Measurements from ENCODE around the gene TGM2.

The TGM2 gene

DNA sequence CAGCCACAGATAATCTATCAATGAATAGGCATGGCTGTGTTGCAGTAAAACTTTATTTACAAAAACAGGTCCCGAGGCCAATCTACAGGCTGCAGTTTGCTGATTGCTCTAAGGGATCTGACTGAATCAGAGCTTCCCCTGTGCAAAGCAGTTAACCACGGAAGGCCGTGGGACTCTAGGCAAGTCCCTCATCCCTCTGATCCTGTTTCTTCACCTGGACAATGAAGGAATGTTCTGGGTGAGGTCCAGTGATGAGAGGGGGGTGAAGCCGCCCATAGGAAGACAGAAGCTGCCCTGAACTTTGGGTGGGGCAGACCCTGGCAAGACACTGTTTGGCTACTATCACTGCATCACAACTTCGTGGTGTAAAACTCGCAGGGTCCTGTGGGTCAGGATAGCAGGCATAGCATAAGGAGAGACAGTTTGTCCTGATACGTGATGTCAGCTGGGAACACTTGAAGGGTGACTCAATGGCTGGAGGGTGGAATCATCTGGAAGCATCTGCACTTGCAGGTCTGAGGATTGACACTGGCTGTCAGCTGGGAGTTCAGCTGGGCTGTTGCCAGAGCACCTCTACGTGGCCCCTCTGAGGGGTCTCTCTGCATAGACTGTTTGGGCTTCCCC lies 33.3 kb upstream of the TGM2 start:
- no peak for DNase-seq

DNA sequence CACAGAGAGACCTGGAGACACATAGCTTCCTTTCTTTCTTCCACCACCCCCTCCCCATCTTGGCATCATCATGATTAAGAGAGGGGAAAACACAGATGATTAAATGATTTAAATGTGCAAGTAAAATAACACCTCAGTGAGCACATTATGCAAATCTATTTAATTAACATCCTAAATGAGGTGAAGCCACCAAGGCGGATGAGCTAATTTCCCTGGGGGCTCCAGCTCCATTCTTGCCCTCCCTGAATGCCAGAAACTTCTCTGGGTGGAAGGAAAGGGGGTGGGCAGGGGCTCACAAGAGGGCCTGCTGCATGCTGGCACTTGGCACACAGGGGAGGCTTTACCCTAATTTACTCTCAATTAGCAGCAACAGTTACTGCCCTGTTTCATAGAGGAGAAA lies 32.5 kb upstream of the TGM2 start:
- DNase-seq: no peak

DNA sequence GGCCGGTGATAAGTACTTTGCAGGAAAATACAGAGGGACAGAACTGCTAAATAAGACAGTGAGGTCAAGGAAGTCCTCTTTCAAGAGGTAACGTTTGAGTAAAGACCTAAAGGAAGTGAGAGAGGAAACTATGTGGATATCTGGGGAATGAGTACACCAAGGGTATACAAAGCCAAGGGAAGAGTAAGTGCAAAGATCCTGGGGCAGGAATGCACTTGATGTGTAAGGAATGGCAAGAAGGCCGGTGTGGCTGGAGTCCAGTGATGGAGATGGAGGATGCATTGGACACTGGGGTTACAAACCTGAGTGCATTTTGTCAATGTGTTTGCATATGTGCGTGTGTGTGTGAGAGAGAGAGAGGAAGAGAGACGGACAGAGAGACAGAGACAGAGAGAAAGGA lies 32.1 kb upstream of the TGM2 start:
- no peak for DNase-seq

DNA sequence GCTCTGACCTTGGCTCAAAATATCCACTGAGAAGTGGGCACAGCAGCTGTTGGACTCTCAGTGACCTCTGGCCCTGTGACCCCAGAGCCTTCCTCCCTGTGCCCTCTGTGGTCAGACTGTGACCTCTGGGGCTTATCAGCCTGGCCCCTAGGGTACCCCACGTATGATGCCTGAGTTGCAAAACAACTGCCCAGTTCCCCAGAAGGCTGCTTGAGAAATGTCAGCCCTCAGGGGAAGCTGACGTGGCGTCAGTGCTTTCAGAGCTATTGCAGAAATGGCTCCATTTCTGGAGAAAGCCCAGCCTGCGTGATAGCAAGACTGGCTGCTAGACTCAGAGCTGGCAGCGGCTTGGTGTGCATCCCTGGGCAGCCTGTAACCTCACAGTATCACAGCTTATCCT lies 31.5 kb upstream of the TGM2 start:
- no peak for DNase-seq

DNA sequence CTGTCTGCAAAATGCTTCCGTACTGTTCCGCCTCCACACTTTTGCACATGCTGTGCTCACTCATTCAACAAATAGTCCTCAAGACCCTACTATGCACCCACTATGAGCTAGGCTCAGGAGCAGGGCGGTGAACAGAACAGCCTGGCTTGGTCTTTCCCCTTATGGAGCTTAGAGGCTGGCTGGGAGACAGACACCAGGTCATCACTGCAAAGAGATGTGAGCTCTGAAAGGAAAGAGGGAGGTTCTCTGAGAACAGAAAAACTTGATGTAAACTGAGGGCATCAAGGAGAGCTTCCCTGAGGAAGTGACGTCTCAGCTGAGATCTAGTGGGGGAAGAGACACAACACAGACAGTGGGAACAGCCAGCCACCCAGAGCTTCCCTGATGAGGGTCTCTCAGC lies 31.0 kb upstream of the TGM2 start:
- no peak for DNase-seq

DNA sequence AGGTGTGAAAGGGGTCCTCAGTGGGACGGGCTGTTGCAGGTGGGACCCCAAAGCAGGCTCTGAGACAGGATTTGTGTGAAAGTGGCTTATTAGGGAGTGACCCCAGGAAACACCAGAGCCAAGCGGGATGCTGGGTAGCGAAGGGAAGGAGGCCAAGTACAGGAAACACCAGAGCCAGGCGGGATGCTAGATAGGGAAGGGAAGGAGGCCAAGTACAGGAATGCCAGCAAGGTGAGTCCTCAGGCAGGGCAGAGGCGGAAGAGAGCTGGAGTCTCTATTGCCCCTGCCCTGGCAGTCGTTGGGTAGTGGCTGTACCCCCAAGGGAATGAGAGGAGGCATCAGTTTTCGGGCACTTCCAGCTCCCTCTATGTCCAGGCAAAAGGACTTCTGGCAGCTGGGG lies 30.5 kb upstream of the TGM2 start:
- no peak for DNase-seq

DNA sequence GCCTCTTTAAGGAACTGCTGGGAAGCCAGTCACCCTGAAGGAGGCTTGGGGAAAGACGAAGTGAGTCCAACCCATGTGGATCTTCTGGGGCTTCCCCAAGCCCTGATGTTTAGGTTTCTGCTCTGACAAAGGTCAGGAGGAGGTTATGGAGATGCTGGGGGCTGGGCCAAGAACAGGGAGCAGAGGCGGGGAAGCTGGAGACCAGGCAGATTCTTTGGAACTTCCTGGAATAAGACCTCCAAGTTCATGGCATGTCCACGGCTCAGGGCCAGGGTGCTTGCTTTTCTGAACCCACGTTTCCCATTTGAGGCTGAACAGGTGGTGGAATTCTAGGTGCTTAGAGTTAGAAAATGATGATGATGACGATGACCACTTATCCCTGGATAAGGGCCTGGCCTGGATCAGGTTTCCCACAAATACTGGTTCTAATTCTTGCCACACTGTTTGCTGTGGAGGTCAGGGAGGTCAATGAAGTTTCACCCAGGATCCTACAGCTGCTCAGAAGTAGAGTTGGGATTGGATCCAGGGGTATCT lies 30.0 kb upstream of the TGM2 start:
- DNase-seq: no peak

DNA sequence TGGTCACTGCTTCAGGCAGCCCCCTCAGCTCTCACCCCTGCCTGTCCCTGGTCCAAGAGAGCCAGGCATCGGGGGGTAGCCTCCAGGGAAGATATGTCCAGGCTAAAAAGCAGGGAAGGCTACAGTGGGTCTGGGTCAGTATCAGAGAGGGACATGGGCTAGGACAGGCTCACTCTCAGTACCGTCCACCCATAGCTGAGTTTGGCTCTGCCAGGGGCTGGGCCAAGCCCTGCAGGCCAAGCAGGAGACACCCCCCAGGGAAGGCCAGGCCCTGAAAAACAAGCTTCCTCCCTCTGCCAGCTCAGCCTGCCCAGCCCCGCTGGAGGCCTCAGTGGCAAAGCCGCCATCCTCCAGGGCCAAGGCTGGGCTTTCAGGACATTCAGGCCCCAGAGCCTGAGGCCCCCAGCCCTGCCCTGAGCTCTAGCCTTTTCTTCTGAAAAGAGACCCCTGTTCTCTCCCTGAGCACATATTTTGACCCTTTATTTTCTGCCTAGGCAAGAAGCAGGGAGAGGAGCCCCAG lies 28.6 kb upstream of the TGM2 start:
- no peak for DNase-seq

DNA sequence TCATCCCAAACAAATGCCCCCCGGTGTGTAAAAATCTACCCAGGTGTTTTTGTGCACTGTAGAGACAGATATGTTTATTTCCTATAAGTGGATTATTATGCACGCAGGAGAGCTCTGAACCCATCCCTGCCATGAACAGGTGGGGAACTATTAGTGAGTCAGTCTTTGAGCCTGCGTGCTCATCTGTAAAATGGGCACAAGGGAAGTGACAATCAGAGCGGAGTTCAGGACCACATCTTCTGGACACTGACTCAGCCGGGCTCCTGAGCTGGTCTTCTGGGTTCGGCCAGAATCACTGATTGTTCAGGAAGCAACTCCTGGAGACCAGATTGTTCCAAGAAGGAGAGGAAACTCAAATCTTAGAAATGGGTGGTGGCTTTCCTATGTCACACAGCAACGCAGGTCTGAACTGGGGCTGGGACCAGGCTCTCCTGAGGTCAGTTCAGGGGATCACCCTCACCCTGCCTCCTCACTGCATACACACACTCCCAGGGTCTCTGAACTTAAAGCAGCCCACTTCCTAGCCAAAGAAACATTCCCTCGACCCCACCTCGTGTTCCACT lies 27.3 kb upstream of the TGM2 start:
- DNase-seq: no peak

DNA sequence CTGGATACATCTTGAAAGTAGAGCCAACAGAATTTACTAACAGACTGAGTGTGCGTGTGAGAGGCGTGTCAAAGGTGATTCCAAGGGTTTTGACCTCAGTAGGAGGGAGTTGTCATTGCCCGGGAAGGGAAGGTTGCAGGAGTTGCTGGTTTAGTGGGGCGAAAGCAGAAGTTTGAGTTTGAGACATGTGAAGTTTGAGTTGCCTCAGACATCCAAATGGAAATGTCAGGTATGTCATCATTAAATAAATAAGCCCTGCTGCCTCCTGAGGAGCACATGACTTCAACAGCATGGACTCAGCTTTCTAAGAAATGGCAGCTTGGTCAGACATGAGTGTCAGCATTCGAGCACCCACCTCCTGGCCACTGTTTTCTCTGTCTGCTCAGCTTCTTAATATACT lies 26.6 kb upstream of the TGM2 start:
- no peak for DNase-seq

DNA sequence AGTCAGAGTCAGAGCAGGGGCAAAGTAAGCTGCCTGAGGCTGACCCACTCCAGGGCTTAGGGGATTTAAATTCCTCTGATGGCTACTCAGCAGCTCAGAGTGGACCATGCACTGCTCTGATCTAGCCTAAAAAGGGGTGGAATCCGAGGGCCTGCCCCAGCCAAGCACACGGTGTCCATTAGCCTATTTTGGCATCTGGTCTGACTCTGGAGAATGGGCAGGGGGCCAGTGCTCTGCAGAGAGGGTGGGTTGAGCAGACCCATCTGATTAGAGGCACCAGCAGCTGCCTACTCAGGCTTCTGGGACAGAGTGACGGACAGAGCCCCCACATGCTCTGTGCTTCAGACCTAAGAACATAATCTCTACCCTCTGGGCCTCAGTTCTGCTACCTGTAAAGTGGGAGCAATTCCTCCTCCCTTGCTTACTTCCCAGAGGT lies 25.9 kb upstream of the TGM2 start:
- no peak for DNase-seq

DNA sequence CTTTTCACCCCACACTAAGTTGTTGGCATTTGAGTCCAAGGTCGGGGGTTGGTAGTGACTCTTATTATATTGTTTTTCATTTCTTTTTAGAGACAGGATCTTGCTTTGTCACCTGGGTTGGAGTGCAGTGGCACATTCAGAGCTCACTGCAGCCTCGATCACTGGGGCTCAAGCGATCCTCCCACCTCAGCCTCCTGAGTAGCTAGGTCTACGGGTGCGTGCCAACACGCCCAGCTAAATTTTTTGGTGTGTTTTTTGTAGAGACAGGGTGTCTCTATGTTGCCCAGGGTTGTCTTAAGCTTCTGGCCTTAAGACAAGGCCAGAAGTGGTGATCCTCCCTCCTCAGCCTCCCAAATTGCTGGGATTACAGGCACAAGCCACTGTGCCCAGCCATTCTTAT lies 25.1 kb upstream of the TGM2 start:
- DNase-seq: no peak

DNA sequence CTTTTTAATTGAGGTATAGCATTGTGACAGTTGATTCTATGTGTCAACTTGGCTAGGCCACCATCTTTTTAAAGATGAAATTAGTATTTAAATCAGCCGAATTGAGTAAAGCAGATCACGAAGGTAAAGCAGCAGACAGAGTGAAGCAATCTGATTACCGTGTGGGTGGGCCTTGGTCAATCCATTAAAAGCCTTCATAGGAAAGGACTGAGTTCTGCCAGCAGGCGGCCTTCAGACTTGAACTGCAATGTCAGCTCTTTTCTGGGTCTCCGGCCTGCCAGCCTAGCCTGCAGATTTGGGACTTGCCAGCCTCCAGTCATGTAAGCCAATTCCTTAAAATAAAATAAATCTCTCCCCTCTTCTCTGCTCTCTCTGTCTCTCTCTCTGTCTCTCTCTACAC lies 22.4 kb upstream of the TGM2 start:
- DNase-seq: no peak

DNA sequence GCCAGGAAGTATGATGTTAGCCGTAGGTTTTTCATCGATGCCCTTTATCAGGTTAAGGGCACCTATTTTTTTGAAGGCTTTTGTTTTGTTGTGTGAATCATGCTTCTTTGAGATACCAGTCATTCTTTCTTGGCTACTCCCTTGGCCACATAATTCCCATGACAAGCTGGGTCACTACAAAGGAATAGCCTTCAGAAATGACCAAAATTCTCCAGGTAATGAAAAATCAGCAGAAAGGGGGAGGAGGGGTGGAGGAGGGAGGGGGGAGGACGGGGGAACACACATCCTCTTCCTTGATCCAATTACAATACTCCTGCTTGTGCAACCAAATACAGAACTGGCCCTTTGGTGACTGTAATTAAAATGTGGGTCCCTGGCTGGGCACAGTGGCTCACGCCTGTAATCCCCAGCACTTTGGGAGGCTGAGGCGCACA lies 21.7 kb upstream of the TGM2 start:
- no peak for DNase-seq

DNA sequence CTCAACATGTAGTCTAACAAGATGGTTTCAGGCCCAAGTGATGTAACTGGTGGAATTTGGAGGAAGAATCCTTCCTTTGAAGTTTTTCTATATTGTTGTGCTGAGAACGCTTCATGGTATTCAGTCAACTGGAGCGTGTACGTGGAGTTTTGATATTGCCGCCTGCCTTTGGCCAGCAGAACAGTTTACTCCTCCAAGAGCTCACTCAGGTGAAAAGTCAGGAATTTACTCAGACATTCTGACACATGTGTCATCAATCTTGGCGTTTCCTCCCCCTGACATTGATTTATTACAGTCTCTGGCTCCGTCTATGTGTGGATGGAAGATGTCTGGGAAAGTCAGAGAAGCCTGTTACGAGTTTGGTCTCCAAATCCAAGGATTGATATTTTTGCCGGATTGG lies 19.0 kb upstream of the TGM2 start:
- DNase-seq: no peak

DNA sequence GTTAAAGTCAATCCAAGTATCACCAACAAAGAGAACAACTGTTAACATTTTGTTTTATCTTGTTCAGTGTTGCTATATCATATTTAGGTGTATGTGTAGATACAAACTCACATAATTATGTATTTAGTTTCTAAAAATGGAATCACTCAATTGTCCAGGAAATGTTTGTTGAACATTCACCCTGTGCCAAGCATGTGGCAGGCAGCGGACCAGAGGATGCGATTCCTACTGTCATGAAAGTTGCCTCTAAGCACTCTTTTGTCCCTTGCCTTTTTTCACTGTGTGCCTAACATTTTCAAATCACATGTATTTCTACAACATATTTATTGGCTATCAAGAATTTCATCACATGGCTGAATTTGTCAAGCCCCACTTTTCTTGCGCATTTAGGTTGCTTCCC lies 16.9 kb upstream of the TGM2 start:
- DNase-seq: no peak

DNA sequence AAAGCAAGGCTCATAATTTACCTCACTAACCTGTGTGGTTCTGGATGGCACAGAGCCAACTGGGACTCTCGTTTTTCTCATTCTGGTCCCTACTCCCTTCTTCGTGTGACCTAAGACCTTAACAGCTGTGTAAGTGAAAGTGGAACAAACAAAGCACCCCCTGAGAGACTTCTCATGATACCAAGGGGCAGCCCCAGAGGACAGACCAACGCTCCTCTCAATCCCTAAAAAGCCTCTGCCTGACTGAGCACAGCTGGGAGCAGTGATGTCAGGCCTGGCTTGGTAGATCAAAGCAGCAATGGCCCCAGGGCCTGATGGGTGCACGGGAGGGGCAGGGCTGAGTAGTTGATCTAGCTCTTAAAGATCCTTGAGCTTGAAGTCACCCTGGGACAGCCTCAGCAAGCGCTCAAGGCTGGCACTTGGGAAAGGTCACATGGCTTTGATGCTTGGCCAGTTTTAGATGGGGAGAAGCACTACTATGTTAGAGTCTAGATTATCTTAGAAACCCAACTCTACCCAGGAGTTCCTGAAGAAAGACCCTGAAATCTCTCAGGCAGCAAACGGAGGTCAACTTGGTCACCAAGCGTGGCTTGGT lies 16.2 kb upstream of the TGM2 start:
- DNase-seq: no peak

DNA sequence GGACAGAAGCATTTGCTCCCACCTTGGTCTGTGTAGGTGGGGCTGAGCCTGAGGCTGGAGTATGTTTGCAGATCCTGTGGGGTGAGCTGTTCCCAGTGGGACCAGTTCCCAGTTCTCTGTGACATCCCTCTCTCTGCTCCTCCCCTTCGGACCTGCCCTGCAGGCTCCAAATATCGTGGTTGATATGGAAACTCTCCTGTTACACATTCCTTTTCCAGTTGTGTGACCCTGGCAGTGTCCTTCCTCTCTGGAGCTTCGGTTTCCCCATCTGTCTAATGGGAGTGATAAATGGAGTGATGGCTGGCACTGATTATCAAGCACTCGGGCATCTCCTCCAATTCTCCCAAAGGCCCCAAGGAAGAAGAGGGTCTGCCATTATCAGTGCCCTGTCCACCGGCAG lies 15.7 kb upstream of the TGM2 start:
- DNase-seq: no peak

DNA sequence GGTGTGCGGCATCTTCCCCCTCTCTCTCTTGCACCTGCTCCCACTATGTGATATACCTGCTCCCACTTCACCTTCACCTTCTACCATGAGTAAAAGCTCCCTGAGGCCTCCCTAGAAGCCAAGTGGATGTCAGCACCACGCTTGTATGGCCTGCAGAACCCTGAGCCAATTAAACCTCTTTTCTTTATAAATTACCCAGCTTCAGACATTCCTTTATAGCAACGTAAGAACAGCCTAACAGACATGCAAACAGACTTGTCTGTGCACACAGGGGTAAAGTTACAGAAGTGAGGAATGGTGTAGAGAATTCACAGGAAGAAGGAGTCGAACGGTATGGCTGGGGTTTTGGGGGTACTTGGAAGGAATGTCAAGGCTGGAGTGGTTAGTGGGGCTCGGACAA lies 14.8 kb upstream of the TGM2 start:
- DNase-seq: no peak

DNA sequence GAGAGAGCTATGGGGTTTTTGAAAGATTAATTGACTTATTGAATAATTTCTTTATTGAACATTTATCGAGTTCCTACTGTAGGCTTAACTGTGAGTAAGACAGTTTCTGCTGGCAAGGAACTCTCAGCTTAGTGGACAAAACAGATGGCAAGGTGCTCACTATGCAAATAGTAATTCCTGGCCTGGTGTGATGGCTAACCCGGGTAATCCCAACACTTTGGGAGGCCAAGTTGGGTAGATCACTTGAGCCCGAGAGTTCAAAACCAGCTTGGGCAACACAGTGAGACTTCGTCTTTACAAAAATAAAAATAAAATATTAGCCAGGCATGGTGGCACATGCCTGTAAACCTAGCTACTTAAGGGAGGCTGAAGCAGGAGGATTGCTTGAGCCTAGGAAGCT lies 13.5 kb upstream of the TGM2 start:
- no peak for DNase-seq

DNA sequence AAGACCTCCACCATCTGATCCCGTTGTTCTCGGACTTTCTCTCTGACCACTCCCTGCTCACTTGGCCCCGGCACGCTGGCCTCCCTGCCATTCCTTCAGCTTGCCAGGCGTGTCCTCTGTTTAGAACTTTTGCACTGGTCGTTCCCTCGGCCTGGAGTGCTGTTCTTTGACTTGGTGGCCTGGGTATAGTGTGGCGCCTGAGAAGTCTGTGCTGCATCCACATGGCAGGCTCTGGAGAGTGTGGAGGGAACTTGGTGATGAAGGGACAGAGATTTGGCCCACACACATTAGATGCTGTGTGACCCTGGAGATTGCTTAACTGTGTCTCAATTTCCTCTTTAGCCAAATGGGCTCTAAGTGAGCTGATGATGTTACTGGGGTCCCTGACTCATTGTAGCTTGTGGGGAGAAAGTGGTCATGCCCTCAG lies 13.0 kb upstream of the TGM2 start:
- DNase-seq: no peak

DNA sequence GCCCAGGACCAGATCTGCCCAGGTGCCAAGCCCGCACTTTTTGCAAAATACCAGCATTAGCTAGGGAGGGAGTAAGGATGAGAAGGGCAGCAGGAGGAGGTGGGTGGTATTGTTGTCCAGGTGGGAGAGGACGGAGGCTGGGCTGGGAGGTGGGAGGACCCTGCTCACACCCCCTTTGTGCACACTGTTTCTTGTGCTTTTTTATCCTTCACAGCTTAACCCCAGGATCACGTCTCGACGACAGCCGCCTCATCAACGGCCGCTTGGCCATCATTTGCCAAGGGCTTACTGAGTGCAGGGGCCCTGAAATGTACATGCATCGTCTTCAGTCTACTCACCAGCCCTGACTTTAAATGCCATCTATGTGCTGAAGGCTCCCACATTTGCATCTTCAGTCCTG lies 12.1 kb upstream of the TGM2 start:
- no peak for DNase-seq

DNA sequence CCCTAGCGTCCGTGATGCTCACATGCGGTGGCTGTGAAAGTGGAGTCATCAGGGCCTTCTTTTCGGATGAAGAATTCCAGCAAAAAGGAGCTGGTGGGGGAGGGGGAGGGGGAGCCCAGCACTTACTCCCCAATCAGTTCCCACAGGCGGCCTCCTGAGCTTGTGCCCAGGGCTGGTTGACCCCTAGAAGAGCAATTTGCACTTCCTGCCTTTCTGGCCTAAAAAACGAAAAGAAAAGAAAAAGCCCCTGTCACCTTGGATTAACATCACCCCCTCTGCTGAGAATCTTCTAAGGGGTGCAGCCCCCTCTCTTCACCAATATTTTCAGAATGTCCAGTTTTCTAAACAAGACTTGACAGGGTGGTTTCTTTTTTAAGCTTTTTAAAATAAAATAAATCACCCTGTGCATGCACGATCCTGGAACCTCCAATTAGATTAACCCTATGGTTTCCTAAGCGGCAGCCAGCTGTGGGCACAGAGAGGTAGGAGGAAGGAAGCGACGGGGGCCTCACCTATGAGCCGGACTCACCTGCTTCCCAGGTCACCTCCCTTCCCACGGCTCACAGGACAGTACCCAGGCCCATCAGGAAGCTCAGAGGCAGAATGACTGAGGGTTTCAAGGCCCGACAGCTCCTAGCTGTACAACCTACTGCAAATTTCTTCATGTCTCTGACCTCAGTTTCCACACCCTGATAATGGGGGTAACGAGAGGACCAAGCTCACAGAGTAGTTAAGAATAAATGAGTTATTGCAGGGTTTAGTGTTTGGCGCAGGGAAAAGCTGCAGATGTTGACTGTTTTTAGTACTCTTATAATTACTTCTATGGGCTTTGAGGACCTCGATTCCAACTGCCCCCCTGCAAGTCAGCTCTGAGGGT lies 10.5 kb upstream of the TGM2 start:
- no peak for DNase-seq

All from NCI-H1105 (cell line).